ENCODE measurements around the gene RPS27. TPM values are rescaled to one million over a fixed set of nuclear protein-coding genes. Genes with fewer than 3 reads are reported as not detected.

RPS27 gene
- total and polyA plus RNA-seq, 2 of the 13 experiments (the other 11 are each of a cell fraction or from before 2014, with no cell fraction given): 3,737 to 9,964 TPM

- TF ChIP-seq ZBTB42 (CRISPR knock-in tag; IDR thresholded peaks at IDR 0.05): no peak
- TF ChIP-seq, protein P1, sequence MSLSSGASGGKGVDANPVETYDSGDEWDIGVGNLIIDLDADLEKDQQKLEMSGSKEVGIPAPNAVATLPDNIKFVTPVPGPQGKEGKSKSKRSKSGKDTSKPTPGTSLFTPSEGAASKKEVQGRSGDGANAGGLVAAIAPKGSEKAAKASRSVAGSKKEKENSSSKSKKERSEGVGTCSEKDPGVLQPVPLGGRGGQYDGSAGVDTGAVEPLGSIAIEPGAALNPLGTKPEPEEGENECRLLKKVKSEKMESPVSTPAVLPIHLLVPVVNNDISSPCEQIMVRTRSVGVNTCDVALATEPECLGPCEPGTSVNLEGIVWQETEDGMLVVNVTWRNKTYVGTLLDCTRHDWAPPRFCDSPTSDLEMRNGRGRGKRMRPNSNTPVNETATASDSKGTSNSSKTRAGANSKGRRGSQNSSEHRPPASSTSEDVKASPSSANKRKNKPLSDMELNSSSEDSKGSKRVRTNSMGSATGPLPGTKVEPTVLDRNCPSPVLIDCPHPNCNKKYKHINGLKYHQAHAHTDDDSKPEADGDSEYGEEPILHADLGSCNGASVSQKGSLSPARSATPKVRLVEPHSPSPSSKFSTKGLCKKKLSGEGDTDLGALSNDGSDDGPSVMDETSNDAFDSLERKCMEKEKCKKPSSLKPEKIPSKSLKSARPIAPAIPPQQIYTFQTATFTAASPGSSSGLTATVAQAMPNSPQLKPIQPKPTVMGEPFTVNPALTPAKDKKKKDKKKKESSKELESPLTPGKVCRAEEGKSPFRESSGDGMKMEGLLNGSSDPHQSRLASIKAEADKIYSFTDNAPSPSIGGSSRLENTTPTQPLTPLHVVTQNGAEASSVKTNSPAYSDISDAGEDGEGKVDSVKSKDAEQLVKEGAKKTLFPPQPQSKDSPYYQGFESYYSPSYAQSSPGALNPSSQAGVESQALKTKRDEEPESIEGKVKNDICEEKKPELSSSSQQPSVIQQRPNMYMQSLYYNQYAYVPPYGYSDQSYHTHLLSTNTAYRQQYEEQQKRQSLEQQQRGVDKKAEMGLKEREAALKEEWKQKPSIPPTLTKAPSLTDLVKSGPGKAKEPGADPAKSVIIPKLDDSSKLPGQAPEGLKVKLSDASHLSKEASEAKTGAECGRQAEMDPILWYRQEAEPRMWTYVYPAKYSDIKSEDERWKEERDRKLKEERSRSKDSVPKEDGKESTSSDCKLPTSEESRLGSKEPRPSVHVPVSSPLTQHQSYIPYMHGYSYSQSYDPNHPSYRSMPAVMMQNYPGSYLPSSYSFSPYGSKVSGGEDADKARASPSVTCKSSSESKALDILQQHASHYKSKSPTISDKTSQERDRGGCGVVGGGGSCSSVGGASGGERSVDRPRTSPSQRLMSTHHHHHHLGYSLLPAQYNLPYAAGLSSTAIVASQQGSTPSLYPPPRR (CRISPR knock-in tag; IDR thresholded peaks at IDR 0.05; ENCODE audit: borderline replicate concordance): 0 out of 2 replicates have a peak, but pooled peaks have one; percentile 50
- TF ChIP-seq SMARCC2 (IDR thresholded peaks at IDR 0.05): no peak
- TF ChIP-seq MED1 (CRISPR knock-in tag; IDR thresholded peaks at IDR 0.05): peak; percentile 80
- peak; percentile 87; the same call in 1 of the 2 replicates for TF ChIP-seq AHR (CRISPR knock-in tag; IDR thresholded peaks at IDR 0.05)
- TF ChIP-seq, protein P2, sequence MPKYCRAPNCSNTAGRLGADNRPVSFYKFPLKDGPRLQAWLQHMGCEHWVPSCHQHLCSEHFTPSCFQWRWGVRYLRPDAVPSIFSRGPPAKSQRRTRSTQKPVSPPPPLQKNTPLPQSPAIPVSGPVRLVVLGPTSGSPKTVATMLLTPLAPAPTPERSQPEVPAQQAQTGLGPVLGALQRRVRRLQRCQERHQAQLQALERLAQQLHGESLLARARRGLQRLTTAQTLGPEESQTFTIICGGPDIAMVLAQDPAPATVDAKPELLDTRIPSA (CRISPR knock-in tag; IDR thresholded peaks at IDR 0.05; ENCODE audit: borderline replicate concordance): no peak
- peak; percentile 68; the same call in 1 of the 2 replicates for TF ChIP-seq KDM3A (CRISPR knock-in tag; IDR thresholded peaks at IDR 0.05; ENCODE audit: low read depth)
- TF ChIP-seq ZMYM2 (CRISPR knock-in tag; IDR thresholded peaks at IDR 0.05): no peak
- peak; percentile 71; the same call in 1 of the 2 replicates for TF ChIP-seq SRY (CRISPR knock-in tag; IDR thresholded peaks at IDR 0.05)
- peak; percentile 43; the same call in 1 of the 2 replicates for TF ChIP-seq ZNF292 (CRISPR knock-in tag; IDR thresholded peaks at IDR 0.05; ENCODE audit: borderline replicate concordance, low read depth)
- TF ChIP-seq ZNF780A (CRISPR knock-in tag; IDR thresholded peaks at IDR 0.05): no peak
- peak; percentile 63; the same call in 1 of the 2 replicates for TF ChIP-seq E2F5 (CRISPR knock-in tag; conservative IDR thresholded peaks at IDR 0.05)
- peak; percentile 75; the same call in 1 of the 2 replicates for TF ChIP-seq ZBTB7A (CRISPR knock-in tag; IDR thresholded peaks at IDR 0.05)
- TF ChIP-seq AKAP8 (CRISPR knock-in tag; IDR thresholded peaks at IDR 0.05): 0 out of 2 replicates have a peak, but pooled peaks have one; percentile 52
- TF ChIP-seq ZFAT (CRISPR knock-in tag; conservative IDR thresholded peaks at IDR 0.05): peak; percentile 79; the same call in 1 of the 2 replicates
- TF ChIP-seq ZBTB33 (CRISPR knock-in tag; IDR thresholded peaks at IDR 0.05): no peak; the same call in 1 of the 2 replicates
- TF ChIP-seq TEAD3 (CRISPR knock-in tag; optimal IDR thresholded peaks at IDR 0.05; ENCODE audit: borderline replicate concordance): peak; percentile 71
- TF ChIP-seq ZNF280B (CRISPR knock-in tag; IDR thresholded peaks at IDR 0.05; ENCODE audit: borderline replicate concordance): no peak; the same call in 1 of the 2 replicates
- TF ChIP-seq ZNF451 (CRISPR knock-in tag; IDR thresholded peaks at IDR 0.05): peak; percentile 50; the same call in 1 of the 2 replicates
Observed at GRCh38 chr1:153990468-153991150, at the start of gene RPS27 (continued).
